Measurements from ENCODE around the gene TMEM138. TPM values are rescaled to one million over a fixed set of nuclear protein-coding genes. Genes with fewer than 3 reads are reported as not detected.
A peak's percentile ranks its signal among the peaks of the same experiment; 100 is the strongest.

The TMEM138 gene
- total RNA-seq, 2 experiments from 2014 or later, result 38.6 to 47.0 TPM

DNA sequence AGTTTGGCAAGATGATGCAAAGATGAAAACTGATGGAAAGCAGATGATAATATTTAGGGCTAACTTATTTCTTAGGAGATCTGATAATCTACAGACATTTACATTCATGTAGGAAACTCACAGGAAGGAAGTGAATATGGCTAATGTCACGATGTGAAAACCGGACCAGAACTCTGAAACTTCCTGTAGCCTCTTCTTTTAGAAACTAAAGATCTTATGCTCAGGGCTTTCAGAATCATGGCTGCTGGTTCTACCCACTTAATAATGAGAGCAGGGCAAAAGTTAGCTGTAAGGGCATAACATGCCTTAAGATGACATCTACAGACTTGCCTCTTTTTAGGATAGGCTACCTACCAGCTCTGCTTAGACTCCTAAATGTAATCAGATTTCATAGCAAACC lies 52.4 kb downstream of the TMEM138 start:
- Mint-ChIP-seq H3K4me1 (ENCODE audit: low read depth) (peaks cover 25% of the 10 kb centered on the region), H3K36me3 (ENCODE audit: low read depth) (peaks cover 75% of the 10 kb centered on the region), H3K27me3 (no peaks in the 10 kb centered on the region), H3K9me3 (no peaks in the 10 kb centered on the region), H3K27ac (peak overlapping the region; percentile 81), H3K4me3 (no peak overlapping the region)
- ChIA-PET POLR2A (no interaction called here), CTCF (interaction anchor here (1.3 kb wide), 1 partner anchor 21 kb away, joined by 3 read pairs; no protein-coding TSS in a partner anchor)
- intact Hi-C loops (cut with micrococcal nuclease), result no loop called here
- DNase-seq, result no peak
- no peak for ATAC-seq
- TF ChIP-seq, protein P1, sequence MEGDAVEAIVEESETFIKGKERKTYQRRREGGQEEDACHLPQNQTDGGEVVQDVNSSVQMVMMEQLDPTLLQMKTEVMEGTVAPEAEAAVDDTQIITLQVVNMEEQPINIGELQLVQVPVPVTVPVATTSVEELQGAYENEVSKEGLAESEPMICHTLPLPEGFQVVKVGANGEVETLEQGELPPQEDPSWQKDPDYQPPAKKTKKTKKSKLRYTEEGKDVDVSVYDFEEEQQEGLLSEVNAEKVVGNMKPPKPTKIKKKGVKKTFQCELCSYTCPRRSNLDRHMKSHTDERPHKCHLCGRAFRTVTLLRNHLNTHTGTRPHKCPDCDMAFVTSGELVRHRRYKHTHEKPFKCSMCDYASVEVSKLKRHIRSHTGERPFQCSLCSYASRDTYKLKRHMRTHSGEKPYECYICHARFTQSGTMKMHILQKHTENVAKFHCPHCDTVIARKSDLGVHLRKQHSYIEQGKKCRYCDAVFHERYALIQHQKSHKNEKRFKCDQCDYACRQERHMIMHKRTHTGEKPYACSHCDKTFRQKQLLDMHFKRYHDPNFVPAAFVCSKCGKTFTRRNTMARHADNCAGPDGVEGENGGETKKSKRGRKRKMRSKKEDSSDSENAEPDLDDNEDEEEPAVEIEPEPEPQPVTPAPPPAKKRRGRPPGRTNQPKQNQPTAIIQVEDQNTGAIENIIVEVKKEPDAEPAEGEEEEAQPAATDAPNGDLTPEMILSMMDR (IDR thresholded peaks at IDR 0.05), result no peak

DNA sequence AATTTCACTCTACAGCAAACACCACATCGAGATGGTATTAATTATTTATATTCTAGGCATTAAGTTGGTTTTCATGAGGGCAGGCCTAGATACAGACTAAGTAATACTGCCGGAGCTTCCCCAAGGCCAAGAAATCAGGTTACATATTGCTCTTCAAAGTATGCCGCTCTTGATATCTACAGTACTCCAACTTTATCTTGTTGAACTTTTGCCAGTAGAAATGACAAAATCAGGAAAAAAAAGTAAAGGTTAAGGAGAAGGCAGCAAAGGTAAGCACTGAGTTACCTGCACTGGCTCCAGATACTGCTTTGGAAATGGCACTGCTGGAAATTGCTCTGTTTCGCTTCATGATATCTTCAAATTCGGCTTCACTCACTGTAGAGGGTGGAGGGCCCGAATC lies 53.2 kb downstream of the TMEM138 start:
- TF ChIP-seq, protein P1 (IDR thresholded peaks at IDR 0.05), result no peak
- CTCF ChIA-PET, result interaction anchor here (1.3 kb wide), 1 partner anchor 20 kb away, joined by 3 read pairs; no protein-coding TSS in a partner anchor
- Mint-ChIP-seq H3K4me3 (no peak overlapping the region), H3K4me1 (ENCODE audit: low read depth) (peaks cover 33% of the 10 kb centered on the region), H3K9me3 (no peaks in the 10 kb centered on the region), H3K36me3 (ENCODE audit: low read depth) (peaks cover 77% of the 10 kb centered on the region), H3K27me3 (no peaks in the 10 kb centered on the region), H3K27ac (peak overlapping the region; percentile 81)
- POLR2A ChIA-PET, result no interaction called here
- intact Hi-C loops (cut with micrococcal nuclease), result no loop called here
- DNase-seq, result no peak
- ATAC-seq, result no peak

DNA sequence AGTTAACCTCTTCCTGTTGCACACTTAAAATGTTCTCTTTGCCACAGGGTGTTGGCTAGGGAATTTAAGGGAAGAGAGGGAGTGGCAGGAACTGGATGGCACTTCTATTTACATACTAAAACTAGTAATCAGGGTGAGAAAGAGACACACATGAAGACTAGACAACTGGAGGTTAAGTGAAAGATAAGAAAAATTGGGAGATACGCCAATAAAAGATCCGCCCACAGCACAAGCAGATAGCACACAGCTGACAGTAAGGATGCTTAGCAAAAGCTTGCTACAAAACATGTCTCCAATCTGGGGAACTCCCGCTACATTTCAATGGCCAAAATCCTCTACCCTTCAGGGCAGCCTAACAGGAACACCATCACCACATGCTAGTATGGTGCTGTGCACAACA lies 54.8 kb downstream of the TMEM138 start:
- no peaks in the 10 kb centered on the region for H3K9me3 Mint-ChIP-seq
- CTCF ChIA-PET, result interaction anchor here (1.2 to 3.3 kb wide), 5 partner anchors 12 to 81 kb away, joined by 3 to 14 read pairs (median 4); no protein-coding TSS in a partner anchor

DNA sequence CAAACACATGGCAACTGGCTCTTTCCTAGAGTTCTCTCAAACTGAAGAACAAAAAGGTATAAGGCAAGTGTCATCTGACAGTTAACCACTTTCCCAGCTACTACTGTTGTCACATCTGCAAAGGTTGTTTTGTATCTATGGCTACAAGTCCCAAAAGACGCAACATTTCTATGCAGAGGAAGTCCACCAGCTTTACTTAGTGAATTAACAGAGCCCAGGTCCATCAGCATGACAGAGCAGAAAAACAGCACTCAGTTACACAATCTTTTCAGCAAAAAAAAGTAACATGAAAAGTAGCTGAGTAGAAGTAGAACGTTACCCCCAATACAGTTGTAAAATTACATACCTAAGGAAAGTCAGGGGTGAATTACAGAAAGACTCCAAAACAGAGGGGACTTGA lies 55.5 kb downstream of the TMEM138 start:
- ChIA-PET CTCF (interaction anchor here (1.2 to 3.3 kb wide), 5 partner anchors 11 to 82 kb away, joined by 3 to 14 read pairs (median 4); no protein-coding TSS in a partner anchor), POLR2A (interaction anchor here (1.2 to 2.7 kb wide), 4 partner anchors 11 to 91 kb away, joined by 4 to 12 read pairs (median 8); partner anchors contain the start of genes CPSF7, CYB561A3, SDHAF2 and TMEM138)
- intact Hi-C loops (cut with micrococcal nuclease), result no loop called here
- Mint-ChIP-seq H3K27me3 (no peaks in the 10 kb centered on the region), H3K27ac (peak overlapping the region; percentile 74), H3K4me3 (no peak overlapping the region), H3K9me3 (no peaks in the 10 kb centered on the region), H3K36me3 (ENCODE audit: low read depth) (peaks cover 79% of the 10 kb centered on the region), H3K4me1 (ENCODE audit: low read depth) (peaks cover 49% of the 10 kb centered on the region)
- TF ChIP-seq, protein P1 (IDR thresholded peaks at IDR 0.05), result no peak
- no peak for DNase-seq
- ATAC-seq, result no peak

More for the DNA sequence above, 54.8 kb downstream of the TMEM138 start:
- POLR2A ChIA-PET, result interaction anchor here (1.2 to 2.7 kb wide), 4 partner anchors 12 to 90 kb away, joined by 4 to 12 read pairs (median 8); partner anchors contain the start of genes CPSF7, CYB561A3, SDHAF2 and TMEM138
- Mint-ChIP-seq H3K27ac (peak overlapping the region; percentile 49), H3K4me1 (ENCODE audit: low read depth) (peaks cover 42% of the 10 kb centered on the region), H3K36me3 (ENCODE audit: low read depth) (peaks cover 76% of the 10 kb centered on the region), H3K27me3 (no peaks in the 10 kb centered on the region), H3K4me3 (no peak overlapping the region)
- no peak for DNase-seq
- TF ChIP-seq, protein P1 (IDR thresholded peaks at IDR 0.05), result no peak
- ATAC-seq, result no peak
- intact Hi-C loops (cut with micrococcal nuclease), result no loop called here

DNA sequence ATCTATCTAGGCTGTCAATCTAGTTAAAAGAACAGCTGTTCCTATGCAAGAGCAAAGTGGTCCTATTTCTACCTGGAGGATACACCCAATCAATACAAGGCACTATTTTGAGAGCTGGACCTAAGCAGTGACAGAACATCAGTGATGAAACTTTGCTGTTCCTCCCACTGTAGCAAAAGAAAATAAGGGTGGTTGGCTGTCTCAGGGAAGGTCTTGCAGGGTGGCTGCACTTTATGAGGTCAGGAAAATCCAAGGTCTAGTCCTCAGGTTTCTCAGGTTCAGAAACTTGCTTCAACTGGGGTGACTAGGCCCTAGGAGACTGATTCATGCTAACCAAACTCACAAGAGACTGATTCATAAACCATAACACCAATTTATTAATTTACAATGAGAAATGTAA lies 56.0 kb downstream of the TMEM138 start:
- TF ChIP-seq, protein P1 (IDR thresholded peaks at IDR 0.05), result no peak
- DNase-seq (no peak), ATAC-seq (no peak)
- intact Hi-C loops (cut with micrococcal nuclease), result no loop called here
- CTCF ChIA-PET, result interaction anchor here (1.4 to 3.3 kb wide), 3 partner anchors 16 to 82 kb away, joined by 3 to 14 read pairs (median 5); no protein-coding TSS in a partner anchor
- POLR2A ChIA-PET, result interaction anchor here (1.2 to 2.7 kb wide), 4 partner anchors 10 to 92 kb away, joined by 4 to 12 read pairs (median 8); partner anchors contain the start of genes CPSF7, CYB561A3, SDHAF2 and TMEM138
- Mint-ChIP-seq H3K4me1 (ENCODE audit: low read depth) (peaks cover 50% of the 10 kb centered on the region), H3K9me3 (no peaks in the 10 kb centered on the region), H3K27me3 (no peaks in the 10 kb centered on the region), H3K36me3 (ENCODE audit: low read depth) (peaks cover 80% of the 10 kb centered on the region), H3K4me3 (no peak overlapping the region), H3K27ac (peak overlapping the region; percentile 74)
